Adipose tissue (tissue), 3 donors: ENCODE measurements around the gene NEK11. TPM values are rescaled to one million over a fixed set of nuclear protein-coding genes. Genes with fewer than 3 reads are reported as not detected.

Source experiments
- H3K27ac ChIP-seq: one replicate; pipeline ENCODE4 v1.5.1; 2013; ENCODE audit warnings: low read depth, low read length
- WGBS, 3 donors: extraction: QIAGEN DNeasy Blood & Tissue Kit; methylation state at CpG; one replicate each; pipeline ENCODE4 v1.1.7; 2013; 5-methylcytosine and 5-hydroxymethylcytosine counted together
- polyA plus RNA-seq, 3 donors: library from polyadenylated mRNA; stranded (reverse); fragments of 200-250 nt; gene quantifications; one replicate each; pipeline ENCODE4 v1.2.3, GENCODE V29; 2013
- donor health status: healthy with polysubstance abuse.
- donor health status: Bipolar disorder and iron deficiency.
- donor health status: healthy.

The NEK11 gene
- polyA plus RNA-seq, 3 donors = 1.8 to 3.3 (median 2.6) TPM

DNA sequence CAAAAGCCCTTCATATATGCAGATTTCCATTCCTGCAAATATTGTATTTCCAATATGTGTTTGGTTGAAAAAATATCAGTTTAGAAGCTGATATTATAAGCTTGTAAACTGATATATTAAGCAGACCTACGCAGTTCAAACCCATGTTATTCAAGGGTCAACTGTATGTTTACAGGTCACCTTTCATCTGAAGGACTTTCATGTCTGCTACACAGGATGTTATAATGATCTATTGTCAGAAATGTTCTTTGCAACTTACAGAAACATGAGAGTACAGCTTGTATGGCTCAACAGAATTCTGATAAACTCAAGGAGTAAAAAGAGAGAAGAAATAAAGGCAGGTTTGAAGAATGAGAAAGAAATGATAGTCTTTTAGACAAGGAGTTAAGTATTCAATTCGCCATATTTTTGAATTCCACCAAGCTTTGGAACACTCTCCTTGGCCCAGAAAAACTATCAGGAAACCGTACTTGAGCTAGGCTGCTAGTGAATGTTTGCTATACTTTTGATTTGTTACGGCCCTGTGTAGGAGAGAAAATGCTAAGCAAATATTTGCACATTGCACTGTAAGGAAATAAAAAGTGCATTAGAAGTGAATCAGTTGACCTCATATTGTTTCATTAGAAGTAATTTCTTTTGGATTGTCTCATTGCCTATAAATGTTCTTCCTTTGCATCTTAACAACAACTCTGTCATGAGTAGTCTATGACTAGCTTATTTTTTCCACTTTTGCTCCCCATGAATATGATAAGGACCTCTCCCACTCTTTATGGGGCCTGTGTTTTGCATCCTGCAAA lies 81.2 kb downstream of the NEK11 start:
- H3K27ac ChIP-seq = no peak overlapping the region
- WGBS, 3 donors = 37 to 86% (median 79%) methylated on average over 4 of the region's 4 CpGs

DNA sequence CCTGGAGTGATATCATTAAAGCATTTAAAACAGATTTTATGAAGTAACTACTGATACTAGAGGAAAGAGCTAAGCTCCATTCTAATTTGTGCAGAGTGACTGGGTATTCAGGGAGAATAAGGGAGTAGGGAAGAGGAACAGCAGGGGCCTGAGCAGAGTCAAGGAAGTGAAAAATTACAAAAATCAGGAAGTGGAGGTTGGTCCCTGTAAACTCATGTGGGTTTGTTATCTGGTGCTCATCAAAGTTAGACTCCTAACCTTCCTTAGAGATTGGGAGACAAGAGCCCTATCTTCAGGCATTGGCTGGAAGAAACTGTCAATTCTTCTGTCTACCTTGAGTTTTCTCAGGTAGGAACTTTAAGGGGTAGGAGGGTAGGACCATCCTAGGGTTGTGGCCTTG lies 82.5 kb downstream of the NEK11 start:
- no peak overlapping the region for H3K27ac ChIP-seq

DNA sequence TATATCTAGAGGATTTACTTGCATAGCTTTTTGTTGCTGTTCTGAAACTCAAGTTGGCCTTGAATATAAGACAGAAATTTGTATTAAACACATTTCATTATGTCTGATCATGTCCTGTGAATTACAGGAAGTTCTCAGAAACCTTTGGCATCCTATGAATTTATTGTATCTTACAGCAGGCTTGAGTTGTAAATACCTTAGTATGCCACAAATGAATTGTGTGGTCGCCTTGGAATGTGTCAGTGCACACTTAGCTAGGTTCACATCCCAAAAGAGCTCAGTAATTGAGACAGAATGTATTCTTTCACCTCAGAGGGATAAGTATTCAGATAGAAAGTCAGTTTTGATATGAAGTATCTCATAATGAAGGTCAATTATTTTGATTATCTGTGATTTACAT lies 83.4 kb downstream of the NEK11 start:
- 76 to 90% (median 77%) methylated on average over 1 of the region's 1 CpG for WGBS, 3 donors
- H3K27ac ChIP-seq = no peak overlapping the region

DNA sequence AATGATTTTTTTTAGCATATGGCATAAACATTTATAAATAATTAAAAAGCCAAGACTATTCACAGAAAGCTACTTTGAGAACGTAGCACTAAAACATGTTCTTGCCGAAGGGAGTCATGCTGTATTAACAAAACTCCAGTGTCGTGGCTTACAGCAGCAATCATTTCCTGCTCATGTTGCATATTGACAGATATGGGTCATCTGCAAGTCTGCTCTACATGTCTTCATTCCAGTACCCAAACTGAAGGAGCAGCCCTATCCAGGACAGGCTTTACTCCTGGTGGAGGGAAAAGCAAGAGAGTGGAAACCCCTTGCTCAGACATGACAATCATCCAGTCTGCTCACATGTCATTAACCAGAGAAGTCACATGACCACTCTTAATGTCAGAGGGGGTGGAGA lies 87.6 kb downstream of the NEK11 start:
- no peak overlapping the region for H3K27ac ChIP-seq
- WGBS, 3 donors = 52 to 70% (median 53%) methylated on average over 3 of the region's 3 CpGs

DNA sequence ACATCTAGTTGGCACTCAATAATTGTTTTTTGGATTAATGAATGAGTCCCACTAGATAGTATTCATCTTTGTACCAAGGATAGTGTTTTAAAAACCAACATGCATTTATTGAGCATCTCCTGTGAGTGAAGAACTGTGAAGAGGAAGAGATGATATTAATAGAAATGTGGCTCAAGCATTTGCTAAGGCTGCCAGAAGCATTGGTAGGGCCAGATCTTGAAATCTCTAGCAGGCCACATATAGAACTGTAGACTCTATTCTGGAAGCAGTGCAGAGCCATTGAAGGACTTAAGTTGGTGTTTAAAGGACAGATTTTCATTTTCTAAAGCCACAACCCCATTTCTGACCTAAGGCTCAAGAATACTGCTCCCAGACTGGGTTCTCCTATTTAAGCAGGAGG lies 99.0 kb downstream of the NEK11 start:
- H3K27ac ChIP-seq = no peak overlapping the region

DNA sequence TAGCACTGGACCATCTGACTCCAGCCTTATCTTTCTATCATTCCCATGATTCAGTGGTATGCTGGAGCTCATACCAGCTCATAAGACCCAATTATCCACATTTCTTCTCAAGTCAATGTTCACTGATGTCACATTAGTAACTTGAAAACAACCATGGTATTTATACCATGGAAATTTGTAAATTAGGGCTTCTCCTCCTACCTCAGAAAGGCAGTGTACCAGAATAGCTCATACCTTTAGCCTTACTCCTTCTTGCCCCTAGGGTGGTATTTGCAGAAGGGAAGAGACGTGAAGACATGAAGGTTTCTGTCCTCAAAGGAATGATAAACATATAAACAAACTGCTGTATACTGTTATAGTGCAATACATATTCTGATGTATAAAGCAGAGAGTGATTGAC lies 114.2 kb downstream of the NEK11 start:
- H3K27ac ChIP-seq = no peak overlapping the region
- 89 to 93% (median 91%) methylated on average over 1 of the region's 1 CpG for WGBS, 3 donors

DNA sequence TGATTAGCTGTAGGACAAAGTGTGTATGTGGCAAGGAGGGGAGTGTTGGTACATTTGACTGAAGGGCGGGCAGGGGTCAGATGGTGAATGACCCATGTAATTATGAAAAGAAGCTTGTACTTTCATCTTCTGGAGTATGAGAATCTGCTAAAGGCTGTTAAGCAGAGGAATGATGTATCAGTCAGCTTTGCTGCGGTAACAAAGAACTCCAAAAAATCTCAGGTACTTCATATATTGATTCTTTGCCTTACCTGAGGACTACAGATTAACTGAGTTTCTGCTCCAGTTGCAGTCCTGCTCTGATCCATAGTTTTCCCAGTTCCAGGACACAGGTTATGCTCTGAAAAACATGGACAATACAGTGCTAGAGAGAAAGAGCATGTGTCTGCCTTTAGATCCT lies 115.1 kb downstream of the NEK11 start:
- H3K27ac ChIP-seq = no peak overlapping the region
- WGBS, 3 donors = 96 to 98% (median 98%) methylated on average over 2 of the region's 2 CpGs

DNA sequence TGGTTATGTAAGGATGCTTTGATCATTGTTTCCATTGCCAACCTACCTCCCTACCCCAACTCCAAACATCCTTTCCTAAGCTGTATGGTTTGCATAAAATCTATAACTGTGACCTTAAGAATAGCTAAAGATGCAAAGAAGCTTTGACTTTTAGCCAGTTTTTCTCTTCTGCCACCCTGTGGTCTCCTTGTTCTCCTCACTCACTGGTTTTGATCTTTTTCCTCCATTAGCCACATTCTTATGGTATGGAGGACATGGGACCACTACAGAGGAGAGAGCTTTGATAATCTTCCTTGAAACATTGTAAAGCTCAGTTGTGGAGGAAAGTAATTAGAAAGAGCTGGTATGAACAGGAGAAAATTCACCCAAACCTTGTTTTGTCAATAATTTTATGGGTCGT lies 115.9 kb downstream of the NEK11 start:
- no peak overlapping the region for H3K27ac ChIP-seq
- WGBS, 3 donors = 92 to 95% (median 94%) methylated on average over 1 of the region's 1 CpG

DNA sequence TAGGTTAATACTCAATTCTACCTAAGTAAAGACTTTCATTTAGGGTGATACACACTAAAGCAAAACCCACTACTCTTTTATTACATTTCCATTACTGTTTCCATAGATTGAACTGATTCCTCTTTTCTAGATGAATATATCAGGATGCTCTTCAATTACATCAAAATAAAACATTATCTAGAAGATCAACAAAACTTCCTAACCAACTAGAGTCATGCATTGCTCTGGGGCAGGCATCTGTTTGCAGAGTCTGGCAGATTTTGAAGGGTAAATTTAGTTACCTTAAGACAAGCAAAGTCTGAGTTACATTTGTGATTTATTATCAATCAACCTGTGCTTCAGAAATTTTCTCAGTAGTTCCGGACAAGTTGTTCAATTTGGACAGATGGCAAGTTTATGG lies 117.1 kb downstream of the NEK11 start:
- WGBS, 3 donors = 61 to 92% (median 89%) methylated on average over 1 of the region's 1 CpG
- no peak overlapping the region for H3K27ac ChIP-seq

DNA sequence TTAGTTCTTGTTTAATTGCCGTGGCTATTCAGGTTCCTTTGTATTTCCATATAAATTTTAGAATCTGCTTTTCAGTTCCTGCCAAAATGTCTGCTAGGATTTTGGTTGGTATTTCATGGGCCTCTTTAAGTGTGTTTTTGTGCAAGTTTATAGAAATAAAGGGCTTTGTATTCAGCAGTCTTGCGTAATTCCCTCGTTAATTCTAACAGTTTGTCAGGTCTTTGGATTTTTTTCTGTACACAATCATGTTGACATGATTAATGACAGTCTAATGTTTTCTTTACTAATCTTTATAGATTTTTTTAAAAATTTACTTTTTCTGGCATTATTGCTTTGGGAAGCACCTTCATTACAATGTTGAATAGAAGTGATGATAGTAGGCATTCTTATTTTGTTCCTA lies 120.9 kb downstream of the NEK11 start:
- WGBS, 3 donors = 36 to 71% (median 71%) methylated on average over 3 of the region's 3 CpGs
- H3K27ac ChIP-seq = no peak overlapping the region

DNA sequence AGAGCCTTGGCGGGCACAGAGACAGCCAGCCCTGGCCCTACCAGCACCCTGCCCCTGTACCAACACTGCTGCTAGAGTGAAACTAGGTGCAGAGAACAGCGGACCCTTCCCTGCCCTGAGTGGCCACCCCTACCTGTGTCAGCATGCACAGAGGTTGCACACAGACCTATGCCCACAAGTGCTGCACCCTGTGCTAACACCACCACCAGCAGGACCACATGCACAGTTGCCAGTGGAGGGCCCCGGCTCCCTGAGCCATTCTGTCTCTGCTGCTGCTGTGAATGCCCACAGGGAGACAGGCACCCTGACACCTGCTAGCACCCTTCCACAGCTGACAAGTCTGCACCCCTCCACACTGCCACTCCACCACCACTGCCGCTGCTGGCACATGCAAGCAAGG lies 131.8 kb downstream of the NEK11 start:
- H3K27ac ChIP-seq = no peak overlapping the region
- WGBS, 3 donors = 94 to 96% (median 95%) methylated on average over 4 of the region's 4 CpGs

DNA sequence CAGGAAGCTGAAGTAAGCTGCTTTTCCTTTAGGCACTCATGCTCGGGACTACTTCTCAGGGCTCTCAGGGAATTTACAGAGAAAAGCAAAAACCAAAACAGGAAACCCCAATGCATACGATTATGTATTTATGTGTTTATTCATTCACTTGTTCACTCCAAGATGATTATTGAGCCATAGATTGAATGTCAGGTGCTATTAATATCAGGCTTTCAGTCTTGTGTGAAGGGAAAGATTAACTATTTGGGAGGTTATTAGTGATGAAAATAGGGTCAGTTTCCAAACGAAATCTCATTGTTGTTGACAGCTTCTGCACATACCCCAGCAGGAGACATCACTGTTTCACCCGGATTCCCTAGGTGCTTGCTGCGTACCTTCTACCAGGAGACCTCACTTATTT lies 135.8 kb downstream of the NEK11 start:
- 58 to 72% (median 67%) methylated on average over 5 of the region's 5 CpGs for WGBS, 3 donors
- H3K27ac ChIP-seq = no peak overlapping the region

DNA sequence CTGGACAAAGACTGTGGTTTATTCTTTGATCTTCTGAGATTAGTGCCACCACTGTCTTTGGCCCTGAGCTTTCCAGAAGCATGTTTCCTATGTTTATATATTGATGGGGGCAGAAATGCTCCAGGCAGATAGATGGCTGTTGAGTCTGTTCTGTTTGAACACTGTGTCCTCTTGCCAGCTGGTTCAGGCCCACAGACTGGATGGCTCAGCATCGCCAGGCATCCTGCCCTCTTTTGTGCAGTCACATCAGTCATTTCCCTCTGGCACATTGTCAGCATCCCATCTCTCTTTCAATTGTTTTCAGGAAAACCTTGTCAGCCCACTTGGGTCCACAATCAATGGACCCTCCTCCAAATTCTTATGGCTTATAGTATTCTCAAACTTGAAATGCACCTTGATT lies 141.2 kb downstream of the NEK11 start:
- WGBS, 3 donors = 87 to 94% (median 89%) methylated on average over 1 of the region's 1 CpG
- H3K27ac ChIP-seq = no peak overlapping the region

DNA sequence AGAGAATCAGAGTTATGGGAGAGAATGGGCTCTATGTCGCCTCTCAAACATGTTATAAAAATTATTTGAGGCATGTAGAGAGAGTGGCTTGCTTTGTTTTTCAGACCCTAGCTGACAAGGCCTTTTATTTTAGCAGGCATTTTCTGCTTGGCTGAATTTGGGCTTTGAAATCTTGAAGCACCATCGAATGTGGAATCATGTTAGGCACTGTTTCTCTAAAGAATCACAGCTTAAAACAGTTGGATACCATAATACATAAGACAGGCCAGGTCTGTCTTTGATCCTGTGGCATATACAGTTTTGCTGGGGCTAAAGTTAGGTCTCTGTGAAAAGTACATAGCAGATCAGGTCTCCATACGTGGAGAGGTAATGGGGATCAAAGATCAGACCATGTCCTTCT lies 142.7 kb downstream of the NEK11 start:
- no peak overlapping the region for H3K27ac ChIP-seq
- 83 to 90% (median 89%) methylated on average over 3 of the region's 3 CpGs for WGBS, 3 donors

DNA sequence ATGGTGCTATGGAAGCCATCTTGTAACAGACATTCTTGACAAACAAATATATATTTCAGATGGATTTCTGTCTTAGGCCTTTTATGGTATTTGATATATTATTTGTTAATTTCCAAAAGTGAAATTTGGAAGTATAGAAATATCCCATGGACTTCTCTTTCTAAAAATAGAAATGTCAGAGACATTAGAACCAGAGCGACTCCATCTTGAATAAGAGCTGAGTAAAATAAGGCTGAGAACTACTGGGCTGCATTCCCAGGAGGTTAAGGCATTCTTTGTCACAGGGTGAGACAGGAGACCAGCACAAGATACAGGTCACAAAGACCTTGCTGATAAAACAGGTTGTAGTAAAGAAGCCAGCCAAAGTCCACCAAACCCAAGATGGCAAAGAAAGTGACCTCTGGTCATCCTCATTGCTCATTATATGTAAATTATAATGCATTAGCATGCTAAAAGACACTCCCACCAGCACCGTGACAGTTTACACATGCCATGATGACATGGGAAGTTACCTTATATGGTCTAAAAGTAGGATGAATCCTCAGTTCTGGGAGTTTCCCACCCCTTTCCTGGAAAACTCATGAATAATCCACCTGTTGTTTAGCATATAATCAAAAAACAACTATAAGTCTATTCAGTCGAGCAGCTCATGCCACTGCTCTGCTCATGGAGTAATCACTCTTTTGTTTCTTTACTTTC lies 146.0 kb downstream of the NEK11 start:
- whole genome bisulfite sequencing, 3 donors = 89 to 93% (median 92%) methylated on average over 3 of the region's 3 CpGs

DNA sequence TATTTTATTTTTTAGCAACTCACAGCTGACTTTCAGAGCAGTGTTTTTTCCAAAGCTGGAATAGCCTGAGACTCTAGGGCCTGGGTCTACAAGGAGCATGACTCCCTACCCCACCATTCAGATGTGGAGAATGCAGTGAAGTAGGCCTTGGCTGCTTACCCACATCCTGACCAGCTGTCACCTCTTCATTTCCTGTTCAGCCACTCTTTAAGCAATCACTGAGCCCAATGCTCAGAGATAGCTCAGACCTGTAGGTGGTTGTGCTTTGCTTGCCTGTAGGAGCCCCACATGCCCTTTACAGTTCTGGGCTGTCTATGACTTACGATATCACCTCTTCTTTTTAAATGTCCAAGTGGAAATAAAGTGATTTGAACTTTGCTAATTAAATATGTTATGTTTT lies 148.1 kb downstream of the NEK11 start:
- no peak overlapping the region for H3K27ac ChIP-seq
- WGBS, 3 donors = 65 to 89% (median 65%) methylated on average over 1 of the region's 1 CpG

More for the DNA sequence above, 146.0 kb downstream of the NEK11 start:
- no peak overlapping the region for H3K27ac ChIP-seq

DNA sequence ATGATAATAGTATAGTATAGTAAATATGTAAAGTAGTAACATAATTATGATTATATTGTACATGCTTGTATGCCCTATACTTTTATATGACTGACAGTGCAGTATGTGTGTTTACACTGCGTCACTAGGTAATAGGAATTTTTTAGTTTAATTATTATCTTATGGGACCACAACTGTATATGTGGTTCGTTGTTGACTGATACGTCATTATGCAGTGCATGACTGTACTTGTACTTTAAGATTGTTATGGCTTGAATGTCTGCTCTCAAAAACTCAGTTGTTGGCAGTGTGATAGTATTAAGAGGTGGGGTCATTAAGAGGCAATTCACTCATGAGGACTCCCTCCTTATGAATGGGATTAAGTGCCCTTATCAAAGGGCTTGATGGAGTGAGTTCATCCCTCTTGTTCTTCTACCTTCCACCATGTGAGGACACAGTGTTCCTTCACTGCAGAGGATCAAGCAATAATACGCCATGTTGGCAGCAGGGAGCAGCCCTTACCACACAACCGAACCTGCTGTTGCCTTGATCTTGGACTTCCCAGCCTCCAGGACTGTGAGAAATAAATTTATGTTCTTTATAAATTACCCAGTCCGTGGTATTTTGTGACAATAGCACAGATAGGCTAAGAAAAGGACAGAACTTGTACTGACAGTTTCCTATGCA lies 152.2 kb downstream of the NEK11 start:
- WGBS, 3 donors = 86 to 92% (median 92%) methylated on average over 6 of the region's 6 CpGs
- H3K27ac ChIP-seq = no peak overlapping the region

DNA sequence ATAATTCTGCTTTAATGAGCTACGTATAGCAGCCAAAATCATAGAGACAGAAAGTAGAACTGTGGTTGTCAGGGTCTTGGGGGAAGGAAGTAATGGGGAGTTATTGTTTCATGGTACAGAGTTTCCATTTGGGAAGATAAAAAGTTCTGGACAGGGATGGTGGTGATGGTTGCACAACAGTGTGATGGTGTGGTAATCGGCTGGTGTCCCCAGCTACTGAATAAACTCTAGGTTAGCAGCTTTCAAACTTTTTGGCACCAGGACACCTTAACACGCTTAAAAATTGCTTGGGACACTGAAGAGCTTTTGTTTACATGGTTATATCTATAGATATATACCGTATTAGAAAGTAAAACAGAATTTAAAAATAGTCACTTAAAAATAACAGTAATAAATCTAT lies 166.0 kb downstream of the NEK11 start:
- WGBS, 3 donors = 69 to 81% (median 80%) methylated on average over 4 of the region's 4 CpGs
- H3K27ac ChIP-seq = no peak overlapping the region

DNA sequence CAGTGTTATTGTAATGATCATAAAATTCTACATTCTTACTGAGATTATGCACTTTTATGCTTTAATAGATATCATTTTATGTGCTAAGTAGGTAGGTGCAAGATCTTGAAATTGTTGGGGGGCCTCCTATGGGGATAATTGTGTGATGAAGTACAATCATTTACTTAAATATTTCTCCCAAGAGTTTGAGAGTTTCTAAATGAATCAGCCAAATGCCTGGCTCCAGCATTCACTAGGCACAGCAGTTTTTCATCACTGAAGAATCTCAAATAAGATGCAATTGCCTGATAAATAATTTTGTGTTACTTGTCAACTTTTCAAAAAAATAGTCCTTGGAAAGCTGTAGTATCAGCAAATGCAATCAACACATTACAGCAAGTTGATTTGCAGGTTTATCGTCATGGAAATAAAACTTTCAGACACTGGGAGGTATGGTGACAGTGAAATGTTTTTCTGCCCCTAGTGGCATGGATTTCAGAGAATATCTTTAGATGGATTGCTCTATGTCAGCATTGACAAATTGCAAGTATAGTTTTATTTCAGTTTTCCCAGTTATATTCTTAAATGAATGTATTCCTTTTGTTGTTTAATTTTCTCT lies 167.1 kb downstream of the NEK11 start:
- no peak overlapping the region for H3K27ac ChIP-seq
- WGBS, 3 donors = 18 to 70% (median 65%) methylated on average over 1 of the region's 1 CpG
